Measurements from ENCODE around the gene RPS6KA2.

RPS6KA2 gene

DNA sequence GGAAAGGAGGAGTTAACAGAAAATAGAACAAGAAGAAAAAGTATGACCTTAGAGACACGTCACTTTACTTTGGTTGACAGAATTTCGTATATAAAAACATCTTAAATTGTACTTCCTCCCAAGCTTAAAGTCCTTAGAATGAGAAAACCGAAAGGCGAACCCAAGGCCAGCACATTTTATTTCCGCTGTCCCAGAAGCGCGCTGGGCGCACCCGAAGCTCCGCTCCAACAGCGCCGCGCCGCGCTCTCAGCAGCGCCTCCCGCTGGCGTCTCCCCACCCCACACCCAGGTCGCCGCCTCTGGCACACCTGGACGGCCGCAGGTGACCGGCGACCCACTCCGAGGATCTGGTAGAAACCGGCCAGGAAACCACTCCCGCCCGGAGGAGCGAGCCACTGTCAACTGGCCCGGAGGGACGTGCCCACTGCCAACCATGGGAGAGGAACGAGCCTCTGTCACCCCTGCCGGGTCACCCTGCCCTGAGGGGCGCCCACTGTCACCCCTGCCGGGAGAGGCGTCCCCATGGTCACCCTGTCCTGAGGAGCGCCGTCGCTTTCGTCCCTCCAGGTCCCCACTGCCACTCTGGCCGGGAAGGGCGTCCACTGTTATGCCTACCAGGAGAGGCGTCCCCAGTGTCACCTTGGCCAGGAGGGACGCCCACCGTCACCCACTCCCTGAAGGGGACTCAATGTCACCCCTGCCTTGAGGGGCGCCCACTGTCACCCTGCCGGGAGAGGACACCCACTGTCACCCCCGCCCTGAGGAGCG lies 245.1 kb downstream of the RPS6KA2 start:
- H3K4me3 ChIP-seq (replicated peaks in 1 of 2; ENCODE audit: low read depth in 2 of 2, low read length in 2 of 2): peak overlapping the region; percentile 87 to 96
- TF ChIP-seq, protein P1, sequence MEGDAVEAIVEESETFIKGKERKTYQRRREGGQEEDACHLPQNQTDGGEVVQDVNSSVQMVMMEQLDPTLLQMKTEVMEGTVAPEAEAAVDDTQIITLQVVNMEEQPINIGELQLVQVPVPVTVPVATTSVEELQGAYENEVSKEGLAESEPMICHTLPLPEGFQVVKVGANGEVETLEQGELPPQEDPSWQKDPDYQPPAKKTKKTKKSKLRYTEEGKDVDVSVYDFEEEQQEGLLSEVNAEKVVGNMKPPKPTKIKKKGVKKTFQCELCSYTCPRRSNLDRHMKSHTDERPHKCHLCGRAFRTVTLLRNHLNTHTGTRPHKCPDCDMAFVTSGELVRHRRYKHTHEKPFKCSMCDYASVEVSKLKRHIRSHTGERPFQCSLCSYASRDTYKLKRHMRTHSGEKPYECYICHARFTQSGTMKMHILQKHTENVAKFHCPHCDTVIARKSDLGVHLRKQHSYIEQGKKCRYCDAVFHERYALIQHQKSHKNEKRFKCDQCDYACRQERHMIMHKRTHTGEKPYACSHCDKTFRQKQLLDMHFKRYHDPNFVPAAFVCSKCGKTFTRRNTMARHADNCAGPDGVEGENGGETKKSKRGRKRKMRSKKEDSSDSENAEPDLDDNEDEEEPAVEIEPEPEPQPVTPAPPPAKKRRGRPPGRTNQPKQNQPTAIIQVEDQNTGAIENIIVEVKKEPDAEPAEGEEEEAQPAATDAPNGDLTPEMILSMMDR (IDR thresholded peaks at IDR 0.05; ENCODE audit: low read depth, low read length): peak; percentile 67
- DNase-seq (ENCODE audit: low read depth in 2 of 2): peak; percentile 52 to 61

DNA sequence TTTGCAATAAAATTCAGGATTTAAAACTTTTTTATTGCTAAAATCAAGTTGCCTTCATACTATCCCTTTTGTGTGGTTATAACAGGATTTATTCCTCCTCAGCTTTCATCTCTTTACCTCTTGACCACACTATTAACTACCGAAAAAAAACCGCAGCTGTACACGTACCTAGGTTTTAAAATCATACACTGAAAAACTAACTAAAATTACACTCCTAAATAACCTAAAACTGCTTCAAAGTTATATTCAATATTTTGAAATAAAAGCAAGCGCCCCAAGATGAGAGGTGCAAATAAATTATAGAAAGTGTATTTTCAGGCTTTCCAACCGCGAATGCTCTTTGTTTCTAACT lies 245.7 kb downstream of the RPS6KA2 start:
- DNase-seq (ENCODE audit: low read depth in 2 of 2): no peak
- TF ChIP-seq, protein P1 (IDR thresholded peaks at IDR 0.05; ENCODE audit: low read depth, low read length): no peak
- peak overlapping the region; percentile 87 to 96 for H3K4me3 ChIP-seq (replicated peaks in 1 of 2; ENCODE audit: low read depth in 2 of 2, low read length in 2 of 2)

DNA sequence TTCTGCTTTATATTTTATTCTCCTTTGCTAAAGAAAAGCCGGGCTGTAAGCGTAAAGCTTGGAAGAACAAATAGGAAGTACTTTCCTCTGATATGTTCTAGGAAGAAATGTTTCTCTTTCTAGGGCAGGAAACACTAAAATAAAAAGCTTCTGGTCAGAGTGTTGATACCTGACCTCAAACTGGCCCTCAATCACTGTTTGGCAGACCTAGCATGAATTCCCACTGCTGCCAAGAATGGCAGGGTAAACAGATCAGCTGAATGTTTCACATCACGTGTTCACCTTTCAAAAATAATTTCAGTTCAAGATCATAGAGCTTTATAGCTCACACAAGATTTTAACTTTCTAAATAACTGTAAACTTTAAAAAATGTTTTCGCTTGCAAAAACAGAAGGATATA lies 247.3 kb downstream of the RPS6KA2 start:
- no peak for DNase-seq (ENCODE audit: low read depth in 2 of 2)
- TF ChIP-seq, protein P1 (IDR thresholded peaks at IDR 0.05; ENCODE audit: low read depth, low read length): no peak
- H3K4me3 ChIP-seq (replicated peaks in 1 of 2; ENCODE audit: low read depth in 2 of 2, low read length in 2 of 2): no peak overlapping the region

DNA sequence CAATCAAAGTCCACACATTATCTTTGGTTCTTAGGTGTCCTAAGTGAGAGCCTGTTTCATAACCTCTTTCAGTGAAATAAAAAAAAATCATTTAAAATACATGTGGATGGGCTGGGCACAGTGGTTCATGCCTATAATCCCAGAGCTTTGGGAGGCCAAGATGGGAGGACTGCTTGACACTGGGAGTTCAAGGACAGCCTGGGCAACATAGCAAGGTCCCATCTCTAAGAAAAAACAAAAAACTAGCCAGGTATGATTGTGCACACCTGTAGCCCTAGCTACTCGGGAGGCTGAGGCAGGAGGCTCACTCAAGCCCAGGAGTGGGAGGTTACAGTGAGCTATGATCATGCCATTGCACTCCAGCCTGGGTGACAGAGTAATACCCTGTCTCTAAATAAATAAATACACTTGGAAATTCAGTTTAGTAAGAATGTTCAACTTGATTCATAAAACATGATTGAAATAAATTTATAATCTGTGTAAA lies 247.9 kb downstream of the RPS6KA2 start:
- no peak overlapping the region for H3K4me3 ChIP-seq (replicated peaks in 1 of 2; ENCODE audit: low read depth in 2 of 2, low read length in 2 of 2)
- no peak for DNase-seq (ENCODE audit: low read depth in 2 of 2)
- TF ChIP-seq, protein P1 (IDR thresholded peaks at IDR 0.05; ENCODE audit: low read depth, low read length): no peak

DNA sequence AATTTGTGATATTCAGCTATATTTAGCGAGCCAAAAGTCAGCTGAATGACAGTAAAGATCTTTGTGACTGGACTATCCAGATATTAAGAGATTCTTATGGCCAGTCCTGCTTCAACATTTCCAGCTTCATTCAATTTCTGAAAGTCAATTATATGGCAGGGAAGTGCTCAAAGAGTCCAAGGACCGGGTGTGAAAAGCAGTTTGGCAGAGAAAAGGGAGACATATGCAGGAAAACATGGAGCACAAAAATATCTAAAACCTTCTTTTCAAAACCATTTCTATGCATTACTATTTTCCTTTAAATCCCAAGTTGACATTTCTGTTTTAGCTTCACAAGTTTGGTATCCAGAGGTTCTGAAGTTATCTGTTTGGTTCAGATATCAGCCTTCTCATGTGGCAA lies 249.3 kb downstream of the RPS6KA2 start:
- no peak overlapping the region for H3K4me3 ChIP-seq (replicated peaks in 1 of 2; ENCODE audit: low read depth in 2 of 2, low read length in 2 of 2)
- TF ChIP-seq, protein P1 (IDR thresholded peaks at IDR 0.05; ENCODE audit: low read depth, low read length): no peak
- DNase-seq (ENCODE audit: low read depth in 2 of 2): no peak

DNA sequence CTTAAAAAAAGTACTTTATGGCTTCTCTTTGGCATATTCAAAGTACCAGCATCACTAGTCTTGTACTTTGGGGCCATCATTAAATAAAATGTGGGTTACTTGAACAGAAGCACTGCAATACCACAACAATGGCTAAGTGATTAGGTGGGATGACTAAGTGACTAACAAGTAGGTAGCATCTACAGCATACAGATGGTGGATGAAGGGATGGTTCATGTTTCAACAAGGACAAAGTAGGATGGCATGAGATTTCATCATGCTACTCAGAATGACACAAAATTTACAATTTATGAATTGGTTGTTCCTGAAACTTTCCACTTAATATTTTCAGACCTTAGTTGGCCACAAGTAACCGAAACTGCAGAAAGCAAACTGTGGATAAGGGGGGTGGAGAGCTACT lies 252.0 kb downstream of the RPS6KA2 start:
- H3K4me3 ChIP-seq (replicated peaks in 1 of 2; ENCODE audit: low read depth in 2 of 2, low read length in 2 of 2): no peak overlapping the region
- TF ChIP-seq, protein P1 (IDR thresholded peaks at IDR 0.05; ENCODE audit: low read depth, low read length): no peak
- no peak for DNase-seq (ENCODE audit: low read depth in 2 of 2)
